Neural cell (in vitro differentiated cells): ENCODE results near the gene SEC22A.

Experiments
- EP300 ChIP-seq: fragments of 450-650 bp; conservative IDR thresholded peaks from 2 replicates; pipeline ENCODE4 v1.6.1; 2014; ENCODE audit warnings: antibody characterized with exemption, mild to moderate bottlenecking, moderate library complexity; ENCODE audit not compliant: poor library complexity, severe bottlenecking
- EZH2 ChIP-seq: fragments of 200-600, 300-800 bp; shearing (Covaris generic), sonication (generic); IDR thresholded peaks from 2 replicates; pipeline ENCODE4 v1.6.1; 2014; ENCODE audit warnings: antibody characterized with exemption, low read length, borderline replicate concordance, mild to moderate bottlenecking; ENCODE audit not compliant: insufficient read depth, poor library complexity, severe bottlenecking
- POLR2AphosphoS5 ChIP-seq: IDR thresholded peaks from 2 replicates; pipeline ENCODE4 v1.6.1; 2012
- RAD21 ChIP-seq: fragments of 450-650 bp; conservative IDR thresholded peaks from 2 replicates; pipeline ENCODE4 v1.6.1; 2014; ENCODE audit warnings: antibody characterized with exemption, mild to moderate bottlenecking, moderate library complexity
- SMC3 ChIP-seq: fragments of 450-650 bp; conservative IDR thresholded peaks from 2 replicates; pipeline ENCODE4 v1.6.1; 2014; ENCODE audit warnings: antibody characterized with exemption, mild to moderate bottlenecking, moderate library complexity; ENCODE audit not compliant: poor library complexity
- TF ChIP-seq, protein P1 (sequence below): IDR thresholded peaks from 2 replicates; pipeline ENCODE4 v1.6.1; 2012; ENCODE audit warnings: borderline replicate concordance
- TF ChIP-seq, protein P2 (sequence below): fragments of 450-650 bp; IDR thresholded peaks from 2 replicates; pipeline ENCODE4 v1.5.1; 2014; ENCODE audit warnings: antibody characterized with exemption, mild to moderate bottlenecking, moderate library complexity; ENCODE audit not compliant: poor library complexity, severe bottlenecking

DNA sequence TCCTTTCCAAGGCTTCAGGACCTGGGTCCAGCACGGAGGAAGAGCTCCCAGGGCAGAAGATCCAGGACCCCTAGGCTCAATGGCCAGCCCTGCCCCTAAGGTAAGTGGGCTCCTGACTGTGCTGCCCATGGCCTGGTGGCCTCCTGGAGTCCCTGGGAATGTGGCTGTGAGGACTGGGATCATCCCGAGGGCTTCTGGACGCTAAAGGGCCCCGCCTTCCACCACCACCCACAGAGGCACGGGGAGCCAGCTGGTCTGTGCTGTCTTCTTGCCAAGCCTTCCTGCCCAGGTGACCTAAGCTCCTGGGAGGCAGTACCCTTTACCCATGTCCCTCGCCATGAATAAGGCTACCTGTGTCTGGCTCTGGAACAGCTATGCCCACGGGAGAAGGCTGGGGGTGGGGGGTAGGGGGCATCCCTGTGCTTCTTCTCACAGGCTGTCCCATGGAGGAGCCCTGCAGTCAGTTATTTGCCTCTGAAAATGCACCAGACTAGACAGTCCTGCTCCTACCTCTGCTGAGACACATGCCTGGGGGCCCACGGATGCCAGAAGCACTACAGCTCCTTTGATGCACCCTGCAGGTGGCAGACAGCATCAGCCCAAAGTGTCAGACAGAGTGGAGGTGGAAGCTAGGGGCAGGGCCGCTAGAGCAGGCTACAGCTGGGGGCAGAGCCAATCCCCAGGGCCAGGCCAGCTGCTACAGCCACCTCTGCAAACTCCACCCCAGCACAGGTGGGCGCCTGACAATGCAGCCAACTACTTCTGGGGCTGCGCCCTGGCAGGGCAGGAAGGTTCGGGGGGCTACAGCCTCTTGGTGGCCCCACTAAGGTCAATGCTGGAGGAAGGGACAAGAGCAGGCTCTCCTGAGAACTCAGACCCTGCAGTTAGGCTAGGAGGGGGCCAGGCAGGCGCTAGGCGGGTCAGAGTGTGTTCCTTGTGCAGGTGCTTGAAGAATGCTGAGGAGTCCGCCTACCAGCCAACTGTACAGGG, 90.9 kb downstream of the SEC22A start:
- TF ChIP-seq, protein P1, sequence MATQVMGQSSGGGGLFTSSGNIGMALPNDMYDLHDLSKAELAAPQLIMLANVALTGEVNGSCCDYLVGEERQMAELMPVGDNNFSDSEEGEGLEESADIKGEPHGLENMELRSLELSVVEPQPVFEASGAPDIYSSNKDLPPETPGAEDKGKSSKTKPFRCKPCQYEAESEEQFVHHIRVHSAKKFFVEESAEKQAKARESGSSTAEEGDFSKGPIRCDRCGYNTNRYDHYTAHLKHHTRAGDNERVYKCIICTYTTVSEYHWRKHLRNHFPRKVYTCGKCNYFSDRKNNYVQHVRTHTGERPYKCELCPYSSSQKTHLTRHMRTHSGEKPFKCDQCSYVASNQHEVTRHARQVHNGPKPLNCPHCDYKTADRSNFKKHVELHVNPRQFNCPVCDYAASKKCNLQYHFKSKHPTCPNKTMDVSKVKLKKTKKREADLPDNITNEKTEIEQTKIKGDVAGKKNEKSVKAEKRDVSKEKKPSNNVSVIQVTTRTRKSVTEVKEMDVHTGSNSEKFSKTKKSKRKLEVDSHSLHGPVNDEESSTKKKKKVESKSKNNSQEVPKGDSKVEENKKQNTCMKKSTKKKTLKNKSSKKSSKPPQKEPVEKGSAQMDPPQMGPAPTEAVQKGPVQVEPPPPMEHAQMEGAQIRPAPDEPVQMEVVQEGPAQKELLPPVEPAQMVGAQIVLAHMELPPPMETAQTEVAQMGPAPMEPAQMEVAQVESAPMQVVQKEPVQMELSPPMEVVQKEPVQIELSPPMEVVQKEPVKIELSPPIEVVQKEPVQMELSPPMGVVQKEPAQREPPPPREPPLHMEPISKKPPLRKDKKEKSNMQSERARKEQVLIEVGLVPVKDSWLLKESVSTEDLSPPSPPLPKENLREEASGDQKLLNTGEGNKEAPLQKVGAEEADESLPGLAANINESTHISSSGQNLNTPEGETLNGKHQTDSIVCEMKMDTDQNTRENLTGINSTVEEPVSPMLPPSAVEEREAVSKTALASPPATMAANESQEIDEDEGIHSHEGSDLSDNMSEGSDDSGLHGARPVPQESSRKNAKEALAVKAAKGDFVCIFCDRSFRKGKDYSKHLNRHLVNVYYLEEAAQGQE: no peak
- TF ChIP-seq EZH2 (no peak), POLR2AphosphoS5 (no peak), RAD21 (no peak), SMC3 (no peak), EP300 (no peak)
- TF ChIP-seq, protein P2, sequence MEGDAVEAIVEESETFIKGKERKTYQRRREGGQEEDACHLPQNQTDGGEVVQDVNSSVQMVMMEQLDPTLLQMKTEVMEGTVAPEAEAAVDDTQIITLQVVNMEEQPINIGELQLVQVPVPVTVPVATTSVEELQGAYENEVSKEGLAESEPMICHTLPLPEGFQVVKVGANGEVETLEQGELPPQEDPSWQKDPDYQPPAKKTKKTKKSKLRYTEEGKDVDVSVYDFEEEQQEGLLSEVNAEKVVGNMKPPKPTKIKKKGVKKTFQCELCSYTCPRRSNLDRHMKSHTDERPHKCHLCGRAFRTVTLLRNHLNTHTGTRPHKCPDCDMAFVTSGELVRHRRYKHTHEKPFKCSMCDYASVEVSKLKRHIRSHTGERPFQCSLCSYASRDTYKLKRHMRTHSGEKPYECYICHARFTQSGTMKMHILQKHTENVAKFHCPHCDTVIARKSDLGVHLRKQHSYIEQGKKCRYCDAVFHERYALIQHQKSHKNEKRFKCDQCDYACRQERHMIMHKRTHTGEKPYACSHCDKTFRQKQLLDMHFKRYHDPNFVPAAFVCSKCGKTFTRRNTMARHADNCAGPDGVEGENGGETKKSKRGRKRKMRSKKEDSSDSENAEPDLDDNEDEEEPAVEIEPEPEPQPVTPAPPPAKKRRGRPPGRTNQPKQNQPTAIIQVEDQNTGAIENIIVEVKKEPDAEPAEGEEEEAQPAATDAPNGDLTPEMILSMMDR: no peak
